ENCODE results near the gene ARF1. TPM values are rescaled to one million over a fixed set of nuclear protein-coding genes. Genes with fewer than 3 reads are reported as not detected.

The ARF1 gene
- total RNA-seq, 1 donor from 2014 or later: 259 TPM

DNA sequence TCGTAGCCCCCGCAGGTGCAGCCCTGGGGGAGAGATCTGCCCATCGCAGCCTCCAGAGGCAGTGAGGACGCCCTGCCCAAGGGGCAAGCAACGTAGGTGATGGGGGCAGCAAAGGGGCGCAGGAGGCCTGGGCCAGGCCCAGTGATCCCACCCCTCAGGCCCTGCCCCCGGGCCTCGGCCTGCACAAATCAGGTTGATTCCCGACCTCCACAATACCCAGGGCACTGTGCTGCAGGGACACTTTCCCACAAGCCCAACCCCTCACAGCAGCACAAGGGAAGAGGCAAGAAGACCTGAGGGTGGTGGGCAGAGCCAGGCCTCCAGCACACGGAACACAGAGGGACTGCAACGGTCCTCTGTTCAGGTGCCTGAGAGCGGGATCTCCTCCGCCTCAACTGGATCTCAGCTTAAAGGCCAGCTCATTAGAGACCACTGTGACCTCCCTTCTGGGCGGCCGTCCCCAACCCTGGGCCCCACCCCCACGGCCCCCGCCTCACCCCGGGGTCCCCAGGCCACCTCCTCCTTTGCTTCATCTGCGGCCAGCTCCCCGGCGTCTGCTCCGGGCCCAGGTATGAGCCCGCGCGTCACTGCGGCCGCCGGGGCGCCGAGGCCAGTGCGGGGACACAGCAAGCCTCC is 812 bp upstream of the ARF1 start:
- H3K9me3 Mint-ChIP-seq (ENCODE audit: low read depth): no peaks in the 10 kb centered on the region
- peak overlapping the region; percentile 79 for H3K27ac Mint-ChIP-seq
- peaks cover 3% of the 10 kb centered on the region for H3K27me3 Mint-ChIP-seq
- H3K4me3 Mint-ChIP-seq (ENCODE audit: low read depth): peak overlapping the region; percentile 74
- TF ChIP-seq, protein P1, sequence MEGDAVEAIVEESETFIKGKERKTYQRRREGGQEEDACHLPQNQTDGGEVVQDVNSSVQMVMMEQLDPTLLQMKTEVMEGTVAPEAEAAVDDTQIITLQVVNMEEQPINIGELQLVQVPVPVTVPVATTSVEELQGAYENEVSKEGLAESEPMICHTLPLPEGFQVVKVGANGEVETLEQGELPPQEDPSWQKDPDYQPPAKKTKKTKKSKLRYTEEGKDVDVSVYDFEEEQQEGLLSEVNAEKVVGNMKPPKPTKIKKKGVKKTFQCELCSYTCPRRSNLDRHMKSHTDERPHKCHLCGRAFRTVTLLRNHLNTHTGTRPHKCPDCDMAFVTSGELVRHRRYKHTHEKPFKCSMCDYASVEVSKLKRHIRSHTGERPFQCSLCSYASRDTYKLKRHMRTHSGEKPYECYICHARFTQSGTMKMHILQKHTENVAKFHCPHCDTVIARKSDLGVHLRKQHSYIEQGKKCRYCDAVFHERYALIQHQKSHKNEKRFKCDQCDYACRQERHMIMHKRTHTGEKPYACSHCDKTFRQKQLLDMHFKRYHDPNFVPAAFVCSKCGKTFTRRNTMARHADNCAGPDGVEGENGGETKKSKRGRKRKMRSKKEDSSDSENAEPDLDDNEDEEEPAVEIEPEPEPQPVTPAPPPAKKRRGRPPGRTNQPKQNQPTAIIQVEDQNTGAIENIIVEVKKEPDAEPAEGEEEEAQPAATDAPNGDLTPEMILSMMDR (IDR thresholded peaks at IDR 0.05; ENCODE audit: unreplicated experiment): no peak
- peaks cover 30% of the 10 kb centered on the region for H3K4me1 Mint-ChIP-seq (ENCODE audit: low read depth)
- peak; percentile 27 for DNase-seq (ENCODE audit: low spot score, unreplicated experiment)
- peaks cover 3% of the 10 kb centered on the region for H3K36me3 Mint-ChIP-seq (ENCODE audit: insufficient read depth)

DNA sequence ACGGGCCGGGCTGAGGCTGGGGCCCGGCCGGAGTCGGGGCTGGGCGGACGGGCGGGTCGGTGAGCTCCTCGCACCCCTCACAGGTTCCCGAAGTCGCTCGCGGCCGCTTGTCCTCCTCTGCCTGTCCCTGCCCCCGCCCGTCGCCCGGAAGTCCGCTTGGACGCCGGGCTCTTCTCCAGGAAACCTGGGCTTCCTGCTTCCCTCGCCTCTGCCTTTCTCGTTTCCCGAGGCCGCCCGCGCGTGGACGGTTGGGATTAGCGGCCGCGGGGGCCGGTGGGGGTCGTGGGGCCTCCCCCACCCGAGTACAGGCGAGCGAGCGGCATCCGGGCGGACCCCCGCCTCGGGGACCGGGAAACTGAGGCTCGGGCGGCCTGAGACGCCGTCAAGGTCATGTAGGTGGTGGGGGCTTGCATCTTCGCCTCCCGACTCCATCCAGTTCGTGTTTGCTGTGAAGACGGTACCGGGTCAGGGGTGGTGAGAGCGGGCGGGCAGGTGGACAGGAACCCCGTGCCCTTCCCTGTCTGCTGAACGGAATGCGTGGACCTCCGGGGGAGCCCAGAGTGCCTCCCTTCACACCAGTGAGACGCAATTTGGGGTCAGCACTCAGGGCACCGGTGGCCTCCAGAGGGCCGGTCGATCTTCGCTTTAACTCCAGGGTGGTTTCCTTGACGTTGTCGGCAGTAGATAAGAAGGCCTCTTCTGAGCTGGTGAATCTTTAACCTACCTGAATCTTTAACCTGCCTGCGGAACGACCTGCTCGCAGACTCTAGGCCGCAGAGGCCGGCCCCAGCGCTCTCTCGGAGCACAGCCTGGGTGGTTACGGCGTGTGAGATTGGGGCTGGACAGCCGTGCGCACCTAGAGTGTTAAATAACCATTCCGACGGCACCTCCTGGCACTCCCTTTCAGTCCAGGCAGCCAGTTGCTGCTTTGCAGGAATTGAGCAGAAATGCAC is 686 bp downstream of the ARF1 start:
- Mint-ChIP-seq H3K27ac (peak overlapping the region; percentile 100), H3K36me3 (ENCODE audit: insufficient read depth) (peaks cover 4% of the 10 kb centered on the region), H3K4me3 (ENCODE audit: low read depth) (peak overlapping the region; percentile 100), H3K9me3 (ENCODE audit: low read depth) (no peaks in the 10 kb centered on the region), H3K4me1 (ENCODE audit: low read depth) (peaks cover 42% of the 10 kb centered on the region), H3K27me3 (no peaks in the 10 kb centered on the region)
- TF ChIP-seq, protein P1 (IDR thresholded peaks at IDR 0.05; ENCODE audit: unreplicated experiment): no peak
- peak; percentile 56 for DNase-seq (ENCODE audit: low spot score, unreplicated experiment)

DNA sequence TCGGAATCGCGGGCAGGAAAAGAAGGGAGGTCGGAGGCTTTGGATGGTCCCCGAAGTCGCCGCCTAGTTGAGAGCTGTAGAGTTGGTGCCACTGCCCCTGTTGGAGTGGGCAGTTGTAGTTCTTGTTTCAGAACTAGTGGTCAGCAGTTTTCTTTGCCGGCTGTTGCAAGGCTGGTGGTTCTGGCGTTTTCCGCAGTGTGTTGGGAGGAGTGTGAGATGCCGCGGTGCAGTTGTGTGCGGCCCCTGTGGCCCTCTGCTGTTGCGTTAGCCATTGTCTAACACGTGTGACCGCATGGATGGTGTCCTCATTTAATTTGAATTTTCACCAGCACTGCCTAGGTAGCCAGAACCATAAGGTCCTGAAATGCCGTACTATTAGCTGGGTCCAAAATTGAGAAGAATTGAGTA is 1.4 kb downstream of the ARF1 start:
- H3K36me3 Mint-ChIP-seq (ENCODE audit: insufficient read depth): peaks cover 7% of the 10 kb centered on the region

GRCh38 chr1:228084325-228084724 is 1.8 kb downstream of the ARF1 start:
- no peaks in the 10 kb centered on the region for H3K27me3 Mint-ChIP-seq
- DNase-seq (ENCODE audit: low spot score, unreplicated experiment): no peak
- H3K27ac Mint-ChIP-seq: peak overlapping the region; percentile 100
- H3K9me3 Mint-ChIP-seq (ENCODE audit: low read depth): no peaks in the 10 kb centered on the region
- peaks cover 7% of the 10 kb centered on the region for H3K36me3 Mint-ChIP-seq (ENCODE audit: insufficient read depth)
- TF ChIP-seq, protein P1 (IDR thresholded peaks at IDR 0.05; ENCODE audit: unreplicated experiment): no peak
- H3K4me1 Mint-ChIP-seq (ENCODE audit: low read depth): peaks cover 50% of the 10 kb centered on the region
- peak overlapping the region; percentile 100 for H3K4me3 Mint-ChIP-seq (ENCODE audit: low read depth)

More for the DNA sequence above, 1.4 kb downstream of the ARF1 start:
- Mint-ChIP-seq H3K4me1 (ENCODE audit: low read depth) (peaks cover 47% of the 10 kb centered on the region), H3K9me3 (ENCODE audit: low read depth) (no peaks in the 10 kb centered on the region), H3K4me3 (ENCODE audit: low read depth) (peak overlapping the region; percentile 100), H3K27ac (peak overlapping the region; percentile 100), H3K27me3 (no peaks in the 10 kb centered on the region)
- TF ChIP-seq, protein P1 (IDR thresholded peaks at IDR 0.05; ENCODE audit: unreplicated experiment): no peak
- DNase-seq (ENCODE audit: low spot score, unreplicated experiment): no peak

GRCh38 chr1:228084797-228085196 is 2.3 kb downstream of the ARF1 start:
- peak overlapping the region; percentile 100 for H3K4me3 Mint-ChIP-seq (ENCODE audit: low read depth)
- TF ChIP-seq, protein P1 (IDR thresholded peaks at IDR 0.05; ENCODE audit: unreplicated experiment): no peak
- peak overlapping the region; percentile 100 for H3K27ac Mint-ChIP-seq
- no peaks in the 10 kb centered on the region for H3K9me3 Mint-ChIP-seq (ENCODE audit: low read depth)
- peaks cover 51% of the 10 kb centered on the region for H3K4me1 Mint-ChIP-seq (ENCODE audit: low read depth)
- H3K27me3 Mint-ChIP-seq: no peaks in the 10 kb centered on the region
- DNase-seq (ENCODE audit: low spot score, unreplicated experiment): no peak
- peaks cover 7% of the 10 kb centered on the region for H3K36me3 Mint-ChIP-seq (ENCODE audit: insufficient read depth)

All from progenitor cell of endocrine pancreas (in vitro differentiated cells).